Measurements from ENCODE around the gene RFX3. TPM values are rescaled to one million over a fixed set of nuclear protein-coding genes. Genes with fewer than 3 reads are reported as not detected.

The RFX3 gene
- total and polyA plus RNA-seq, 2 of the 13 experiments (the other 11 are each of a cell fraction or from before 2014, with no cell fraction given), result 2.7 to 5.3 TPM

- TF ChIP-seq, protein P1, sequence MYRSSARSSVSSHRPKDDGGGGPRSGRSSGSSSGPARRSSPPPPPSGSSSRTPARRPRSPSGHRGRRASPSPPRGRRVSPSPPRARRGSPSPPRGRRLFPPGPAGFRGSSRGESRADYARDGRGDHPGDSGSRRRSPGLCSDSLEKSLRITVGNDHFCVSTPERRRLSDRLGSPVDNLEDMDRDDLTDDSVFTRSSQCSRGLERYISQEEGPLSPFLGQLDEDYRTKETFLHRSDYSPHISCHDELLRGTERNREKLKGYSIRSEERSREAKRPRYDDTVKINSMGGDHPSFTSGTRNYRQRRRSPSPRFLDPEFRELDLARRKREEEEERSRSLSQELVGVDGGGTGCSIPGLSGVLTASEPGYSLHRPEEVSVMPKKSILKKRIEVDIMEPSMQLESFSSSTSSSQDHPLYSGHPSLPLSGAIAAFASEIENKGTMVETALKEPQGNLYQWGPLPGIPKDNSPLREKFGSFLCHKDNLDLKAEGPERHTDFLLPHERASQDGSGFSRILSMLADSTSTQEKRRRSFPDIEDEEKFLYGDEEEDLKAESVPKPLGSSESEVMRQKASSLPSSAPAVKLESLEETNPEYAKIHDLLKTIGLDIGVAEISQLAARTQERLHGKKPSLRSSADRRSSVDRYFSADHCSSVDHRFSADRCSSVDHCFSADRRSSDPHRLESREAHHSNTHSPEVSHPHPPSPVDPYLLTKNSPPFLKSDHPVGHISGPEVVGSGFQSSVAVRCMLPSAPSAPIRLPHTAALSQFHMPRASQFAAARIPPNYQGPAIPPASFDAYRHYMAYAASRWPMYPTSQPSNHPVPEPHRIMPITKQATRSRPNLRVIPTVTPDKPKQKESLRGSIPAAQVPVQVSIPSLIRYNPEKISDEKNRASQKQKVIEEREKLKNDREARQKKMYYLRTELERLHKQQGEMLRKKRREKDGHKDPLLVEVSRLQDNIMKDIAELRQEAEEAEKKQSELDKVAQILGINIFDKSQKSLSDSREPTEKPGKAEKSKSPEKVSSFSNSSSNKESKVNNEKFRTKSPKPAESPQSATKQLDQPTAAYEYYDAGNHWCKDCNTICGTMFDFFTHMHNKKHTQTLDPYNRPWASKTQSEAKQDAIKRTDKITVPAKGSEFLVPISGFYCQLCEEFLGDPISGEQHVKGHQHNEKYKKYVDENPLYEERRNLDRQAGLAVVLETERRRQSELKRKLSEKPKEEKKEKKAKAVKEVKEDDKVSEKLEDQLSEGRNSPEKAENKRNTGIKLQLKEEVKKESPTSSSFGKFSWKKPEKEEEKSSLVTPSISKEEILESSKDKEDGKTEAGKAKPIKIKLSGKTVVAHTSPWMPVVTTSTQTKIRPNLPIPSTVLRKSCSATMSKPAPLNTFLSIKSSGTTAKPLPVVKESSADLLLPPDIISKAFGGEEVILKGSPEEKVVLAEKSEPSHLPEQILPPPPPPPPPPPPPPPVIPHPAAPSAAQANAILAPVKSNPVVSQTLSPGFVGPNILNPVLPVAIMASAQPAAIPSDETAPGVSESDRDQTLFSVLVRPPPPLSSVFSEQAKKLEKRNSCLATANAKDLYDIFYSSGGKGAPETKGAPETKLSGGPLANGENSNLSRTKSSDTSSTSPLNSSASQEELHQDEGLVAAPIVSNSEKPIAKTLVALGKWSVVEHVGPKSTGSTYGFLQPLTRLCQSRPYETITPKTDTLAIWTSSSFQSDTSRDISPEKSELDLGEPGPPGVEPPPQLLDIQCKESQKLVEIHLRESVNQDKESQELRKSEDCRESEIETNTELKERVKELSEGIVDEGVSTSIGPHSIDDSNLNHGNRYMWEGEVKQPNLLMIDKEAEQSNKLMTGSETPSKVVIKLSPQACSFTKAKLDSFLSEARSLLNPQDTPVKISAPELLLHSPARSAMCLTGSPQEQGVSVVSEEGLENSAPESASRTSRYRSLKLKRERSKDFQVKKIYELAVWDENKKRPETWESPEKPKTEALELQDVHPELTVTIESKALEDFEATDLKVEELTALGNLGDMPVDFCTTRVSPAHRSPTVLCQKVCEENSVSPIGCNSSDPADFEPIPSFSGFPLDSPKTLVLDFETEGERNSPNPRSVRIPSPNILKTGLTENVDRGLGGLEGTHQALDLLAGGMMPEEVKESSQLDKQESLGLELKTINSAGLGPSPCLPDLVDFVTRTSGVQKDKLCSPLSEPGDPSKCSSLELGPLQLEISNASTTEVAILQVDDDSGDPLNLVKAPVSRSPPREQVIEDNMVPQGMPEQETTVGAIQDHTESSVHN (CRISPR knock-in tag; IDR thresholded peaks at IDR 0.05), result no peak
- no peak for TF ChIP-seq ZNF512 (CRISPR knock-in tag; IDR thresholded peaks at IDR 0.05)
- no peak for TF ChIP-seq TBX3 (IDR thresholded peaks at IDR 0.05; ENCODE audit: borderline replicate concordance)
- TF ChIP-seq, protein P2, sequence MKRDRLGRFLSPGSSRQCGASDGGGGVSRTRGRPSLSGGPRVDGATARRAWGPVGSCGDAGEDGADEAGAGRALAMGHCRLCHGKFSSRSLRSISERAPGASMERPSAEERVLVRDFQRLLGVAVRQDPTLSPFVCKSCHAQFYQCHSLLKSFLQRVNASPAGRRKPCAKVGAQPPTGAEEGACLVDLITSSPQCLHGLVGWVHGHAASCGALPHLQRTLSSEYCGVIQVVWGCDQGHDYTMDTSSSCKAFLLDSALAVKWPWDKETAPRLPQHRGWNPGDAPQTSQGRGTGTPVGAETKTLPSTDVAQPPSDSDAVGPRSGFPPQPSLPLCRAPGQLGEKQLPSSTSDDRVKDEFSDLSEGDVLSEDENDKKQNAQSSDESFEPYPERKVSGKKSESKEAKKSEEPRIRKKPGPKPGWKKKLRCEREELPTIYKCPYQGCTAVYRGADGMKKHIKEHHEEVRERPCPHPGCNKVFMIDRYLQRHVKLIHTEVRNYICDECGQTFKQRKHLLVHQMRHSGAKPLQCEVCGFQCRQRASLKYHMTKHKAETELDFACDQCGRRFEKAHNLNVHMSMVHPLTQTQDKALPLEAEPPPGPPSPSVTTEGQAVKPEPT (CRISPR knock-in tag; IDR thresholded peaks at IDR 0.05; ENCODE audit: low read depth), result no peak
- TF ChIP-seq ZUFSP (CRISPR knock-in tag; IDR thresholded peaks at IDR 0.05; ENCODE audit: borderline replicate concordance), result no peak
- TF ChIP-seq PRDM15 (CRISPR knock-in tag; IDR thresholded peaks at IDR 0.05), result no peak
- TF ChIP-seq YY1 (IDR thresholded peaks at IDR 0.05; ENCODE audit: insufficient read depth, insufficient replicate concordance, low read depth, low read length), result peak; percentile 22
- no peak for TF ChIP-seq ATAD3A (CRISPR knock-in tag; IDR thresholded peaks at IDR 0.05)
- 0 out of 2 replicates have a peak, but pooled peaks have one; percentile 37 for TF ChIP-seq NR2F2 (IDR thresholded peaks at IDR 0.05; ENCODE audit: borderline replicate concordance, low read depth)
- TF ChIP-seq FOSL2 (CRISPR knock-in tag; IDR thresholded peaks at IDR 0.05), result peak; percentile 41; the same call in 1 of the 2 replicates
Measured at GRCh38 chr9:3177146-3177761, 348.5 kb downstream of the RFX3 start (continued).

All from HepG2 (cell line).